H1 (cell line): Measurements from ENCODE around the gene STAT3.

Experiments
- BCL11A ChIP-seq, 2 experiments: IDR thresholded peaks; one replicate each; pipeline ENCODE4 v1.6.1; 2011; ENCODE audit warnings: low read depth in 2 of 2, low read length in 2 of 2, mild to moderate bottlenecking in 2 of 2
- CBX5 ChIP-seq: fragments of 300-800, 300-1000 bp; sonication (generic); IDR thresholded peaks from 2 replicates; pipeline ENCODE4 v1.7.1; 2016; ENCODE audit warnings: antibody characterized with exemption, low read length, low read depth
- CTCF ChIP-seq, 3 experiments: IDR thresholded peaks; 1 replicate in 2 of 3; 2 replicates in 1 of 3; pipeline versions ENCODE4 v1.5.1 to v1.6.1; 2011; ENCODE audit warnings: low read length in 3 of 3, mild to moderate bottlenecking in 3 of 3, inconsistent platforms in 2 of 3, low read depth in 1 of 3, moderate library complexity in 1 of 3; ENCODE audit not compliant: insufficient read depth in 1 of 3; ENCODE audit errors: control extremely low read depth in 1 of 3
- JUN ChIP-seq: IDR thresholded peaks from 2 replicates; pipeline ENCODE4 v1.6.1; 2011; ENCODE audit warnings: low read depth, mild to moderate bottlenecking, improper control_type of control experiment, low read length
- NRF1 ChIP-seq: IDR thresholded peaks from 2 replicates; pipeline ENCODE4 v1.6.1; 2011; ENCODE audit warnings: mild to moderate bottlenecking, low read depth, low read length, improper control_type of control experiment
- POLR2A ChIP-seq, 2 experiments: IDR thresholded peaks; 1 replicate in 1 of 2; 2 replicates in 1 of 2; pipeline ENCODE4 v1.6.1; 2011; ENCODE audit warnings: low read depth in 2 of 2, low read length in 2 of 2, mild to moderate bottlenecking in 2 of 2; ENCODE audit errors: control extremely low read depth in 1 of 2
- RXRA ChIP-seq: IDR thresholded peaks from 2 replicates; pipeline ENCODE4 v1.6.1; 2011; ENCODE audit warnings: low read depth, mild to moderate bottlenecking, low read length, moderate library complexity; ENCODE audit not compliant: insufficient read depth
- SIRT6 ChIP-seq: IDR thresholded peaks from one replicate; pipeline ENCODE4 v1.7.1; 2012; ENCODE audit warnings: low read length, inconsistent platforms
- SRF ChIP-seq: IDR thresholded peaks from 2 replicates; pipeline ENCODE4 v1.6.1; 2011; ENCODE audit warnings: mild to moderate bottlenecking, low read depth, low read length, moderate library complexity

GRCh38 chr17:42346481-42346880, 41.8 kb downstream of the STAT3 start:
- TF ChIP-seq JUN = no peak
- TF ChIP-seq CTCF (IDR thresholded peaks at IDR 0.05; ENCODE audit: control extremely low read depth in 1 of 3, insufficient read depth in 1 of 3, low read depth in 1 of 3, low read length in 3 of 3) = no peak
- TF ChIP-seq BCL11A (IDR thresholded peaks at IDR 0.05; ENCODE audit: low read depth in 2 of 2, low read length in 2 of 2) = no peak
- no peak for TF ChIP-seq CBX5
- no peak for TF ChIP-seq SIRT6
- no peak for TF ChIP-seq POLR2A (IDR thresholded peaks at IDR 0.05; ENCODE audit: control extremely low read depth in 1 of 2, low read depth in 2 of 2, low read length in 2 of 2)
- no peak for TF ChIP-seq RXRA
- no peak for TF ChIP-seq NRF1
- TF ChIP-seq SRF = no peak
